Measurements from ENCODE around the gene CD6. TPM values are rescaled to one million over a fixed set of nuclear protein-coding genes. Genes with fewer than 3 reads are reported as not detected.

CD6 gene
- 0.05 TPM in 1 of 2 replicates, not detected in the other for total RNA-seq (2014; rRNA removed; shearing (Covaris generic))

- H3K9me3 ChIP-seq (replicated peaks), result peaks cover 6% of the 10 kb centered on the region; the same call in 1 of the 2 replicates
Observed at GRCh38 chr11:60971520-60971919, at the start of gene CD6. Gene CD6 (plus strand): TSS chr11:60971680. CDS start chr11:60971866, 186 bp downstream.

GRCh38 chr11:60921777-60922335 lies 49.6 kb upstream of the CD6 start:
- Histone ChIP-seq H3K36me3 (peaks cover 52% of the 10 kb centered on the region), H3K9me3 (replicated peaks) (no peaks in the 10 kb centered on the region), H3K4me1 (replicated peaks) (peaks cover 34% of the 10 kb centered on the region), H3K27me3 (replicated peaks) (no peaks in the 10 kb centered on the region), H3K27ac (no peak overlapping the region), H3K4me3 (no peak overlapping the region)
- peak in 1 of 2 experiments; percentile 44 for DNase-seq (ENCODE audit: low read depth in 1 of 2, low spot score in 2 of 2)

More at GRCh38 chr11:60971520-60971919, at the start of gene CD6:
- Histone ChIP-seq H3K4me1 (replicated peaks) (no peaks in the 10 kb centered on the region), H3K4me3 (no peak within 1 kb of the TSS), H3K27ac (no peak within 1 kb of the TSS), H3K36me3 (no peaks in the 10 kb centered on the region), H3K27me3 (replicated peaks) (peaks cover under 1% of the 10 kb centered on the region; the same call in 1 of the 2 replicates)
- DNase-seq (ENCODE audit: low read depth in 1 of 2, low spot score in 2 of 2), result no peak

- DNase-seq (ENCODE audit: low read depth in 1 of 2, low spot score in 2 of 2), result peak in 1 of 2 experiments; percentile 38
- peaks cover 52% of the 10 kb centered on the region for H3K36me3 ChIP-seq
- H3K4me3 ChIP-seq, result no peak overlapping the region
- H3K4me1 ChIP-seq (replicated peaks), result peaks cover 34% of the 10 kb centered on the region
- no peak overlapping the region for H3K27ac ChIP-seq
- H3K9me3 ChIP-seq (replicated peaks), result no peaks in the 10 kb centered on the region
- no peaks in the 10 kb centered on the region for H3K27me3 ChIP-seq (replicated peaks)
Observed at GRCh38 chr11:60922906-60923305, 48.6 kb upstream of the CD6 start.

GRCh38 chr11:60923326-60923725 lies 48.2 kb upstream of the CD6 start:
- Histone ChIP-seq H3K4me1 (replicated peaks) (peaks cover 34% of the 10 kb centered on the region), H3K4me3 (no peak overlapping the region), H3K27ac (no peak overlapping the region), H3K9me3 (replicated peaks) (no peaks in the 10 kb centered on the region), H3K27me3 (replicated peaks) (no peaks in the 10 kb centered on the region), H3K36me3 (peaks cover 52% of the 10 kb centered on the region)
- DNase-seq (ENCODE audit: low read depth in 1 of 2, low spot score in 2 of 2), result no peak

- peaks cover 31% of the 10 kb centered on the region for H3K4me1 ChIP-seq (replicated peaks)
- no peak overlapping the region for H3K27ac ChIP-seq
- no peaks in the 10 kb centered on the region for H3K27me3 ChIP-seq (replicated peaks)
- no peaks in the 10 kb centered on the region for H3K9me3 ChIP-seq (replicated peaks)
- H3K36me3 ChIP-seq, result peaks cover 57% of the 10 kb centered on the region
- peak in 1 of 2 experiments; percentile 45 for DNase-seq (ENCODE audit: low read depth in 1 of 2, low spot score in 2 of 2)
- peak overlapping the region; percentile 64; the same call in 1 of the 2 replicates for H3K4me3 ChIP-seq
Observed at GRCh38 chr11:60923800-60924109, 47.7 kb upstream of the CD6 start.

GRCh38 chr11:60924110-60924905 lies 47.2 kb upstream of the CD6 start, which contains the start of gene TMEM132A:
Gene TMEM132A (plus strand): TSS chr11:60924460. CDS start chr11:60924634, 174 bp downstream.
- peak; percentile 61 to 88 for DNase-seq (ENCODE audit: low read depth in 1 of 2, low spot score in 2 of 2)
- Histone ChIP-seq H3K9me3 (replicated peaks) (no peaks in the 10 kb centered on the region), H3K4me1 (replicated peaks) (peaks cover 26% of the 10 kb centered on the region), H3K27me3 (replicated peaks) (no peaks in the 10 kb centered on the region), H3K36me3 (peaks cover 56% of the 10 kb centered on the region), H3K4me3 (peak within 1 kb of the TSS; percentile 64), H3K27ac (no peak within 1 kb of the TSS)

- Histone ChIP-seq H3K36me3 (peaks cover 48% of the 10 kb centered on the region), H3K9me3 (replicated peaks) (no peaks in the 10 kb centered on the region), H3K4me3 (peak overlapping the region; percentile 64), H3K4me1 (replicated peaks) (peaks cover 26% of the 10 kb centered on the region), H3K27me3 (replicated peaks) (no peaks in the 10 kb centered on the region), H3K27ac (no peak overlapping the region)
- DNase-seq (ENCODE audit: low read depth in 1 of 2, low spot score in 2 of 2), result peak in 1 of 2 experiments; percentile 59
Observed at GRCh38 chr11:60924906-60925853, 46.3 kb upstream of the CD6 start.

- peak; percentile 62 to 69 for DNase-seq (ENCODE audit: low read depth in 1 of 2, low spot score in 2 of 2)
- peaks cover 41% of the 10 kb centered on the region for H3K36me3 ChIP-seq
Observed at GRCh38 chr11:60925868-60926267, 45.6 kb upstream of the CD6 start.

GRCh38 chr11:60926500-60926899 lies 45.0 kb upstream of the CD6 start:
- peak in 1 of 2 experiments; percentile 44 for DNase-seq (ENCODE audit: low read depth in 1 of 2, low spot score in 2 of 2)
- Histone ChIP-seq H3K36me3 (peaks cover 39% of the 10 kb centered on the region), H3K27ac (no peak overlapping the region), H3K4me3 (no peak overlapping the region), H3K27me3 (replicated peaks) (no peaks in the 10 kb centered on the region), H3K4me1 (replicated peaks) (peaks cover 26% of the 10 kb centered on the region), H3K9me3 (replicated peaks) (no peaks in the 10 kb centered on the region)

More at GRCh38 chr11:60925868-60926267, 45.6 kb upstream of the CD6 start:
- H3K27ac ChIP-seq, result no peak overlapping the region
- H3K27me3 ChIP-seq (replicated peaks), result no peaks in the 10 kb centered on the region
- peaks cover 26% of the 10 kb centered on the region for H3K4me1 ChIP-seq (replicated peaks)
- H3K4me3 ChIP-seq, result no peak overlapping the region
- H3K9me3 ChIP-seq (replicated peaks), result no peaks in the 10 kb centered on the region

- peaks cover 39% of the 10 kb centered on the region for H3K36me3 ChIP-seq
- H3K27me3 ChIP-seq (replicated peaks), result no peaks in the 10 kb centered on the region
Observed at GRCh38 chr11:60927061-60927592, 44.4 kb upstream of the CD6 start.

GRCh38 chr11:60927600-60927999 lies 43.9 kb upstream of the CD6 start:
- Histone ChIP-seq H3K27ac (no peak overlapping the region), H3K9me3 (replicated peaks) (no peaks in the 10 kb centered on the region), H3K4me3 (no peak overlapping the region), H3K4me1 (replicated peaks) (peaks cover 26% of the 10 kb centered on the region), H3K36me3 (peaks cover 36% of the 10 kb centered on the region), H3K27me3 (replicated peaks) (no peaks in the 10 kb centered on the region)
- peak in 1 of 2 experiments; percentile 44 for DNase-seq (ENCODE audit: low read depth in 1 of 2, low spot score in 2 of 2)

More at GRCh38 chr11:60927061-60927592, 44.4 kb upstream of the CD6 start:
- H3K9me3 ChIP-seq (replicated peaks), result no peaks in the 10 kb centered on the region
- peaks cover 26% of the 10 kb centered on the region for H3K4me1 ChIP-seq (replicated peaks)
- peak in 1 of 2 experiments; percentile 43 for DNase-seq (ENCODE audit: low read depth in 1 of 2, low spot score in 2 of 2)
- H3K4me3 ChIP-seq, result no peak overlapping the region
- no peak overlapping the region for H3K27ac ChIP-seq

GRCh38 chr11:60928563-60929001 lies 42.9 kb upstream of the CD6 start:
- DNase-seq (ENCODE audit: low read depth in 1 of 2, low spot score in 2 of 2), result peak in 1 of 2 experiments; percentile 43
- no peaks in the 10 kb centered on the region for H3K27me3 ChIP-seq (replicated peaks)
- H3K36me3 ChIP-seq, result peaks cover 28% of the 10 kb centered on the region
- no peak overlapping the region for H3K27ac ChIP-seq
- H3K4me1 ChIP-seq (replicated peaks), result peaks cover 26% of the 10 kb centered on the region
- no peak overlapping the region for H3K4me3 ChIP-seq
- H3K9me3 ChIP-seq (replicated peaks), result no peaks in the 10 kb centered on the region

- Histone ChIP-seq H3K9me3 (replicated peaks) (no peaks in the 10 kb centered on the region), H3K27ac (no peak overlapping the region), H3K36me3 (peaks cover 26% of the 10 kb centered on the region), H3K4me3 (no peak overlapping the region), H3K4me1 (replicated peaks) (peaks cover 14% of the 10 kb centered on the region), H3K27me3 (replicated peaks) (no peaks in the 10 kb centered on the region)
- peak in 1 of 2 experiments; percentile 42 for DNase-seq (ENCODE audit: low read depth in 1 of 2, low spot score in 2 of 2)
Observed at GRCh38 chr11:60929764-60930163, 41.7 kb upstream of the CD6 start.

All from SJSA1 (cell line).